GM18517 (cell line): ENCODE results near the gene PPDPF.
"Not testable (repeated sequence)": the region's sequence is repeated elsewhere in the genome, so short reads cannot be mapped to it uniquely, and the experiment has no call there.

Source experiments
- ATAC-seq: cut with Tn5 transposase; IDR thresholded peaks from one replicate; pipeline ENCODE4 v1.9.1; 2021; ENCODE audit warnings: mild to moderate bottlenecking, moderate library complexity; ENCODE audit not compliant: unreplicated experiment

PPDPF gene

GRCh38 chr20:63520504-63520933, at the start of gene PPDPF:
PPDPF (plus strand) TSS chr20:63520765; CDS start chr20:63521309, 544 bp downstream.
- ATAC-seq: peak; percentile 63

GRCh38 chr20:63471002-63471716, 49.4 kb upstream of the PPDPF start:
- no peak for ATAC-seq

- no peak for ATAC-seq
Observed at GRCh38 chr20:63471717-63471980, 48.9 kb upstream of the PPDPF start.

- no peak for ATAC-seq
Observed at GRCh38 chr20:63471981-63472831, 48.4 kb upstream of the PPDPF start, which contains the start of gene KCNQ2. KCNQ2 (minus strand) TSS chr20:63472655; CDS start chr20:63472463, 192 bp downstream.

- no peak for ATAC-seq
Observed at GRCh38 chr20:63472862-63473390, 47.6 kb upstream of the PPDPF start.

- no peak for ATAC-seq
Observed at GRCh38 chr20:63473555-63474449, 46.8 kb upstream of the PPDPF start.

- no peak for ATAC-seq
Observed at GRCh38 chr20:63475209-63475608, 45.4 kb upstream of the PPDPF start.

- ATAC-seq: no peak
Observed at GRCh38 chr20:63477061-63477616, 43.4 kb upstream of the PPDPF start.

GRCh38 chr20:63477944-63478343, 42.6 kb upstream of the PPDPF start:
- no peak for ATAC-seq

GRCh38 chr20:63478346-63479302, 41.9 kb upstream of the PPDPF start:
- ATAC-seq: no peak

- ATAC-seq: not testable (repeated sequence)
Observed at GRCh38 chr20:63479695-63480419, 40.7 kb upstream of the PPDPF start.

- ATAC-seq: no peak
Observed at GRCh38 chr20:63481503-63481902, 39.1 kb upstream of the PPDPF start.

- no peak for ATAC-seq
Observed at GRCh38 chr20:63482021-63482587, 38.5 kb upstream of the PPDPF start.

GRCh38 chr20:63483834-63484233, 36.7 kb upstream of the PPDPF start:
- ATAC-seq: no peak

- ATAC-seq: no peak
Observed at GRCh38 chr20:63484236-63484635, 36.3 kb upstream of the PPDPF start.

GRCh38 chr20:63484651-63485403, 35.7 kb upstream of the PPDPF start:
- ATAC-seq: no peak

GRCh38 chr20:63486300-63486855, 34.2 kb upstream of the PPDPF start:
- no peak for ATAC-seq
